ENCODE results near the gene CAPRIN1. TPM values are rescaled to one million over a fixed set of nuclear protein-coding genes. Genes with fewer than 3 reads are reported as not detected.
A peak's percentile ranks its signal among the peaks of the same experiment; 100 is the strongest.

Gene CAPRIN1
- total RNA-seq, 1 experiment from 2014 or later: 301 TPM

- Histone ChIP-seq H4K5ac (ENCODE audit: insufficient read length, low read depth, low read length) (no peak overlapping the region), H2AFZ (ENCODE audit: low read length) (no peak overlapping the region), H3K4me2 (ENCODE audit: insufficient read depth, insufficient read length, low read length) (peak overlapping the region; percentile 57), H4K8ac (replicated peaks; ENCODE audit: insufficient read length, low read depth, low read length) (no peak overlapping the region), H2BK120ac (ENCODE audit: low read depth, low read length, poor library complexity, severe bottlenecking) (no peak overlapping the region), H3K23me2 (ENCODE audit: insufficient read length, low read depth, low read length, poor library complexity, severe bottlenecking) (peaks cover 6% of the 10 kb centered on the region), H3K56ac (ENCODE audit: insufficient read length, low read depth, low read length) (no peak overlapping the region), H3K9ac (ENCODE audit: extremely low read depth, insufficient read length, low read length) (peak overlapping the region; percentile 74), H3K79me1 (ENCODE audit: insufficient read depth, low read depth, low read length, poor library complexity, severe bottlenecking) (no peaks in the 10 kb centered on the region), H3K4me1 (ENCODE audit: insufficient read depth, low read length) (no peaks in the 10 kb centered on the region), H2BK20ac (ENCODE audit: low read depth, low read length, poor library complexity, severe bottlenecking) (no peak overlapping the region), H3K23ac (ENCODE audit: insufficient read length, low read depth, low read length) (no peak overlapping the region), H3K79me2 (ENCODE audit: insufficient read depth, low read length) (peaks cover 7% of the 10 kb centered on the region; the same call in 1 of the 2 replicates), H3K18ac (ENCODE audit: insufficient read length, low read depth, low read length) (no peak overlapping the region), H2BK12ac (ENCODE audit: insufficient read length, low read depth, low read length) (no peak overlapping the region), H2BK15ac (ENCODE audit: low read depth, low read length) (no peak overlapping the region), H4K91ac (ENCODE audit: insufficient read length, low read depth, low read length) (no peak overlapping the region), H2BK5ac (ENCODE audit: insufficient read length, low read length) (no peak overlapping the region), H3T11ph (ENCODE audit: low read length) (no peak overlapping the region), H2AK5ac (ENCODE audit: insufficient read length, low read length) (no peak overlapping the region), H3K27me3 (ENCODE audit: insufficient read depth, low read length) (no peaks in the 10 kb centered on the region), H3K14ac (ENCODE audit: insufficient read depth, low read length) (peak overlapping the region; percentile 63), H3K27ac (ENCODE audit: insufficient read length, low read depth, low read length) (no peak overlapping the region), H3K9me3 (ENCODE audit: control insufficient read depth, low read depth, low read length) (no peaks in the 10 kb centered on the region), H4K20me1 (ENCODE audit: control insufficient read depth, insufficient read depth, insufficient read length) (peaks cover 3% of the 10 kb centered on the region), H3K4ac (ENCODE audit: low read depth, low read length) (no peak overlapping the region)
- DNase-seq: no peak
- H3K4me1 Mint-ChIP-seq: peaks cover 17 to 21% of the 10 kb centered on the region in 2 experiments
- peak overlapping the region; percentile 81 to 99 (median 99) for H3K27ac Mint-ChIP-seq
- peaks cover 5% of the 10 kb centered on the region for H3K27me3 Mint-ChIP-seq (ENCODE audit: low read depth)
- H3K36me3 Mint-ChIP-seq (ENCODE audit: insufficient read depth in 1 of 3, low read depth in 3 of 3): peaks cover 11 to 35% (median 22%) of the 10 kb centered on the region in 3 experiments; a peak in 6 of 7 replicates
- H3K9me3 Mint-ChIP-seq: no peaks in the 10 kb centered on the region; a peak in 1 of 5 replicates
- peak overlapping the region; percentile 95 to 96 for H3K4me3 Mint-ChIP-seq
- WGBS (ENCODE audit: extremely low coverage, insufficient read length, low lambda C conversion rate): no CpG with 5 or more reads among the region's 17 CpGs
- no peak for TF ChIP-seq CTCF (conservative IDR thresholded peaks at IDR 0.05)
Measured at GRCh38 chr11:34105957-34106504, 54.5 kb downstream of the CAPRIN1 start.
